H1 (cell line): ENCODE results near the gene GNAQ. TPM values are rescaled to one million over a fixed set of nuclear protein-coding genes. Genes with fewer than 3 reads are reported as not detected.

Experiments
- EZH2 ChIP-seq: fragments of 200-600 bp; sonication (generic); IDR thresholded peaks from 2 replicates; pipeline ENCODE4 v1.7.1; 2012; ENCODE audit warnings: low read depth, mild to moderate bottlenecking, moderate library complexity, low read length, inconsistent platforms; ENCODE audit not compliant: severe bottlenecking
- JUND ChIP-seq: IDR thresholded peaks from 2 replicates; pipeline ENCODE4 v1.6.1; 2011; ENCODE audit warnings: mild to moderate bottlenecking, improper control_type of control experiment, low read length
- SP1 ChIP-seq: IDR thresholded peaks from 2 replicates; pipeline ENCODE4 v1.6.1; 2011; ENCODE audit warnings: low read depth, low read length
- polyA plus RNA-seq, 7 experiments: library from polyadenylated mRNA; depleted of rRNA in 3 of 7; stranded (reverse) in 5 of 7; unstranded in 2 of 7; fragments of >200 nt in 5 of 7; fragments of 200-250 nt in 2 of 7; gene quantifications; 1 replicate in 5 of 7; 2 replicates in 1 of 7; 4 replicates in 1 of 7; pipeline versions ENCODE4 v1.2.1 to v1.2.3, GENCODE V29; 2011 to 2013; ENCODE audit warnings: missing spikeins in 2 of 7, mixed read lengths in 2 of 7
- total RNA-seq: library from RNA; stranded (reverse); fragmentation: NEBNext Ultra II Directional; extraction: Animal tissue kit (Norgen Biotek cat#: 25700); gene quantifications from 2 replicates; pipeline ENCODE4 v1.2.1, GENCODE V29; 2021
- TF ChIP-seq, protein P1 (sequence below): IDR thresholded peaks from 2 replicates; pipeline ENCODE4 v1.6.1; 2012; ENCODE audit warnings: inconsistent platforms

GNAQ gene
- total and polyA plus RNA-seq, 2 of the 8 experiments (the other 6 are each of a cell fraction or from before 2014, with no cell fraction given) = 22.8 to 63.8 TPM

DNA sequence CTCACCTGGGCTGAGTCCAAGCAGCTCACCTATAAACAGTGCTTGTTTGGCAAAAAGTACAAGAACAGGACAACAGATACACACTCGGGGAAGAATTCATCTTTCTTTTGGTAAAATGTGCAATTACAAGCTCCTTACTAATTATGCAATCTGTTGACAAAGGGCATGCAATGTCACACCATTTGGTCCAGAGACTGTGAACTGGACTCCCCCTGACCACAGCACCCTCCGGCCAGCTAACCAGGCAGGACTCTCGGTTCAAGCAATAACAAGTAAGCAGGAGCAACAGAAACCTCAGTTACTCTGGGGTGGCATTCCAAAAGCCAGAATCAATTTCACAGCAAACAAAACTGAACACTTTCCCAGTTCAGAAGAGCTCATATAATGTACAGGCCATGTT lies 113.8 kb downstream of the GNAQ start (continued):
- TF ChIP-seq, protein P1, sequence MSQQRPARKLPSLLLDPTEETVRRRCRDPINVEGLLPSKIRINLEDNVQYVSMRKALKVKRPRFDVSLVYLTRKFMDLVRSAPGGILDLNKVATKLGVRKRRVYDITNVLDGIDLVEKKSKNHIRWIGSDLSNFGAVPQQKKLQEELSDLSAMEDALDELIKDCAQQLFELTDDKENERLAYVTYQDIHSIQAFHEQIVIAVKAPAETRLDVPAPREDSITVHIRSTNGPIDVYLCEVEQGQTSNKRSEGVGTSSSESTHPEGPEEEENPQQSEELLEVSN = no peak
- TF ChIP-seq JUND (no peak), EZH2 (no peak), SP1 (no peak)
